Esophagus squamous epithelium (tissue), 4 donors: Measurements from ENCODE around the gene SNAP25.

Experiments
- POLR2A ChIP-seq, 4 donors: fragments of 450-650 bp; IDR thresholded peaks; one replicate each; pipeline ENCODE4 v1.6.1; 2017; ENCODE audit warnings: antibody characterized with exemption in 4 of 4, mild to moderate bottlenecking in 4 of 4, moderate library complexity in 3 of 4
- TF ChIP-seq, protein P1 (sequence below), 6 experiments: fragments of 450-650 bp in 4 of 6; fragments of 200-600 bp in 2 of 6; sonication (generic) in 2 of 6; IDR thresholded peaks; one replicate each; pipeline ENCODE4 v1.5.1; 2016 to 2019; ENCODE audit warnings: antibody characterized with exemption in 6 of 6, mild to moderate bottlenecking in 4 of 6, moderate library complexity in 4 of 6

DNA sequence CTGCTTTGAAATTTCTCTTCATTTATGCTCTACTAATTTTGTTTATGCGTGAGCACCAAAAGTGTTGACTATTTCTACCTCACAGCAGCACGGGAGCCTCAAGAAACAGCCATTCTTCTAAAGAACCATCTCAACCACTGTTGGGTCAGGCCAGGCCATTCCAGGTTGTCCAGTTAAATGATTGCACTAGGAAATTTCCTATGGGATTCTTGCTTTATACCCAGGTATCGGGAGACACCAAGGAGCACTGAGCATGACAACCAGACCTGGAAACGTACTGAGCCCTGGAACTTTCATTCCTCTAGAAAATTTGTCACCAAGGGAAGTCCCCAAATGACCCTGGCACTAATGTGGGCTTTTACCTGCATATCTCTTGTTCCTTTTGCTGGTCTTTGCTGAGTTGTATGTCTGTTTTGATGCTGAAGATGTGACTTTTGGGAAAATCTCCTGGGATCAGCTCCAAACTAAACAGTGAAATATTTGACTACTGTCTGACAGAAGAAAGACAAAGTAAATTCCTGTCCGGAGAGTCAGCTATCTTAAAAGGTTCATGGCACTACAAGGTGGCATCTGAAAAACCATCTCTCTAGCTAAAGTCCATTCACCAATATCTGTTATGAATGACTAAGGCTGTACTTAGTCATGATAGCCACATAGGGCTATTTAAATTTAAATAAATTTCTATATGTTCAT lies 70.5 kb downstream of the SNAP25 start:
- TF ChIP-seq, protein P1, sequence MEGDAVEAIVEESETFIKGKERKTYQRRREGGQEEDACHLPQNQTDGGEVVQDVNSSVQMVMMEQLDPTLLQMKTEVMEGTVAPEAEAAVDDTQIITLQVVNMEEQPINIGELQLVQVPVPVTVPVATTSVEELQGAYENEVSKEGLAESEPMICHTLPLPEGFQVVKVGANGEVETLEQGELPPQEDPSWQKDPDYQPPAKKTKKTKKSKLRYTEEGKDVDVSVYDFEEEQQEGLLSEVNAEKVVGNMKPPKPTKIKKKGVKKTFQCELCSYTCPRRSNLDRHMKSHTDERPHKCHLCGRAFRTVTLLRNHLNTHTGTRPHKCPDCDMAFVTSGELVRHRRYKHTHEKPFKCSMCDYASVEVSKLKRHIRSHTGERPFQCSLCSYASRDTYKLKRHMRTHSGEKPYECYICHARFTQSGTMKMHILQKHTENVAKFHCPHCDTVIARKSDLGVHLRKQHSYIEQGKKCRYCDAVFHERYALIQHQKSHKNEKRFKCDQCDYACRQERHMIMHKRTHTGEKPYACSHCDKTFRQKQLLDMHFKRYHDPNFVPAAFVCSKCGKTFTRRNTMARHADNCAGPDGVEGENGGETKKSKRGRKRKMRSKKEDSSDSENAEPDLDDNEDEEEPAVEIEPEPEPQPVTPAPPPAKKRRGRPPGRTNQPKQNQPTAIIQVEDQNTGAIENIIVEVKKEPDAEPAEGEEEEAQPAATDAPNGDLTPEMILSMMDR (IDR thresholded peaks at IDR 0.05) = no peak
- TF ChIP-seq POLR2A (IDR thresholded peaks at IDR 0.05) = no peak
